Nephron progenitor cell (in vitro differentiated cells): ENCODE results near the gene ARRB1.
A peak's percentile ranks its signal among the peaks of the same experiment; 100 is the strongest.

ENCODE experiments used
- DNase-seq: peaks from one replicate; pipeline ENCODE4 v3.0.0; 2021
- H3K27ac Mint-ChIP-seq: 2 replicates; pipeline ENCODE4 v1.8.0; 2021; ENCODE audit warnings: mild to moderate bottlenecking, moderate library complexity, mixed read lengths
- H3K27me3 Mint-ChIP-seq: 2 replicates; pipeline ENCODE4 v1.8.0; 2021; ENCODE audit warnings: mild to moderate bottlenecking, low read depth, mixed read lengths; ENCODE audit not compliant: poor library complexity
- H3K36me3 Mint-ChIP-seq: 2 replicates; pipeline ENCODE4 v1.8.0; 2021; ENCODE audit warnings: low read depth, mixed read lengths
- H3K4me1 Mint-ChIP-seq: 2 replicates; pipeline ENCODE4 v1.8.0; 2021; ENCODE audit warnings: mixed read lengths
- H3K4me3 Mint-ChIP-seq: 2 replicates; pipeline ENCODE4 v1.8.0; 2021; ENCODE audit warnings: mild to moderate bottlenecking, moderate library complexity, mixed read lengths
- H3K9me3 Mint-ChIP-seq: 2 replicates; pipeline ENCODE4 v1.8.0; 2021; ENCODE audit warnings: mild to moderate bottlenecking, moderate library complexity, mixed read lengths
- TF ChIP-seq, protein P1 (sequence below): fragments of 200-600 bp; sonication (generic); IDR thresholded peaks from 2 replicates; pipeline ENCODE4 v1.5.0; 2021; ENCODE audit warnings: antibody characterized with exemption

Gene ARRB1

DNA sequence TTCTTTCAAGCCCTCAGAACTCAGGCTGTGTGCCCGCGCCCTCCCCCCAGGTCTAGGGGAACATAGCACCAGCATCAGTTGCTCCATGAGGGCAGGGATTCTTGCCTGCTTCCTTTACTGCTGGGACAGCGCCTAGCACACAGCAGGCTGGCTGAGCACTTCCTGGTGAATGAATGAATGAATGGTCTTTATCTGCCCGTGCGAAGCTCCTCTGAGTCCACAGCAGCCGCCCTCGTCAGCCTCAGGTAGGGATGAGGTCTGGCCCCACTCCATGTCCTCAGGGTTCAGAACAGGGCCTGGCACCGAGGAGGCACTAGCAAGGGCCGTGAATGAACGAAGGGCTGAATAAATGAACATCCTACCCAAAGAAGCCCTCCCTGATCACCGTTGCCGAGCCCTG, 27.3 kb downstream of the ARRB1 start:
- Mint-ChIP-seq H3K9me3 (no peaks in the 10 kb centered on the region), H3K36me3 (no peaks in the 10 kb centered on the region), H3K4me3 (no peak overlapping the region), H3K27me3 (peaks cover 3% of the 10 kb centered on the region), H3K27ac (no peak overlapping the region), H3K4me1 (peaks cover 26% of the 10 kb centered on the region)
- DNase-seq = no peak
- TF ChIP-seq, protein P1, sequence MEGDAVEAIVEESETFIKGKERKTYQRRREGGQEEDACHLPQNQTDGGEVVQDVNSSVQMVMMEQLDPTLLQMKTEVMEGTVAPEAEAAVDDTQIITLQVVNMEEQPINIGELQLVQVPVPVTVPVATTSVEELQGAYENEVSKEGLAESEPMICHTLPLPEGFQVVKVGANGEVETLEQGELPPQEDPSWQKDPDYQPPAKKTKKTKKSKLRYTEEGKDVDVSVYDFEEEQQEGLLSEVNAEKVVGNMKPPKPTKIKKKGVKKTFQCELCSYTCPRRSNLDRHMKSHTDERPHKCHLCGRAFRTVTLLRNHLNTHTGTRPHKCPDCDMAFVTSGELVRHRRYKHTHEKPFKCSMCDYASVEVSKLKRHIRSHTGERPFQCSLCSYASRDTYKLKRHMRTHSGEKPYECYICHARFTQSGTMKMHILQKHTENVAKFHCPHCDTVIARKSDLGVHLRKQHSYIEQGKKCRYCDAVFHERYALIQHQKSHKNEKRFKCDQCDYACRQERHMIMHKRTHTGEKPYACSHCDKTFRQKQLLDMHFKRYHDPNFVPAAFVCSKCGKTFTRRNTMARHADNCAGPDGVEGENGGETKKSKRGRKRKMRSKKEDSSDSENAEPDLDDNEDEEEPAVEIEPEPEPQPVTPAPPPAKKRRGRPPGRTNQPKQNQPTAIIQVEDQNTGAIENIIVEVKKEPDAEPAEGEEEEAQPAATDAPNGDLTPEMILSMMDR = no peak

DNA sequence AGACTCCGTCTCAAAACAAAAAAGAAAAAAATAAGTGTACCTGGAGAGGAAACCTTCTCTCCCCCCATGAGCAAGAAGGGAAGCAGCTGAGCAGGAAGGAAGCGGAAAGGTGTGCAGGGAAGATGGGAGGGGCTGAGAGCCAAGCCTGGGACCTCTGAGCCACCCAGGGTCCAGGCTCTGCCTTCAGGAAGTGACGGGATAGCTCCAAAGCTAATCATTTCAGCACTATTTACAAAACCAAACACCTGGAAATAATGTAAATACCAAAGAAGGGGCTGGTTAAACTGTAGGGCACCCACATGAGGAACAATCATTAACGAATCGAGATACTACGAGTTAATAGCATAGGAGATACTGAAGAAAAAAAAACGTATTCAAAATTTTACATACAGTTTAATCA, 27.9 kb downstream of the ARRB1 start:
- H3K4me3 Mint-ChIP-seq = no peak overlapping the region
- H3K36me3 Mint-ChIP-seq = no peaks in the 10 kb centered on the region
- H3K9me3 Mint-ChIP-seq = no peaks in the 10 kb centered on the region
- H3K27ac Mint-ChIP-seq = no peak overlapping the region
- TF ChIP-seq, protein P1 = no peak
- peaks cover 20% of the 10 kb centered on the region for H3K4me1 Mint-ChIP-seq
- peaks cover 3% of the 10 kb centered on the region for H3K27me3 Mint-ChIP-seq
- DNase-seq = no peak

DNA sequence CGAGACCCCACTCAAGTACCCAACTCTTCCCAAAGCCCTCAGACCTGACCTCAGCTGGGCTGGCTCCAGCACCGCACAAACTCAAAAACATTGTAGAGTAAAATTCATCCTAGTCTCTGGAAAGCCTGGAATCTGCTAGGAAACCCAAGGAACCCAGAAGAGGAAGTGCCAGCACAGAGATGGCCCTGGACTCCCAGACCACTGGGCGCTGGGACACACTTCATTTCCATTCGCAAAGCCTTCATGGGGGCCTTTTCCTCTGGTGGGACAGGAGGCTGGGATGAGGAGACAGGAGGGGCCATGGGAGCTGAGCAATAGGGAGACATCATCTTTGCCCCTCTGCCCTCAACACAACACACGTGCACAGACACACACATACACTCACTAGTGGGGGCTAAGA, 30.8 kb downstream of the ARRB1 start:
- TF ChIP-seq, protein P1 = no peak
- Mint-ChIP-seq H3K36me3 (no peaks in the 10 kb centered on the region), H3K9me3 (no peaks in the 10 kb centered on the region), H3K4me1 (peaks cover 14% of the 10 kb centered on the region), H3K27ac (no peak overlapping the region), H3K4me3 (no peak overlapping the region), H3K27me3 (peaks cover 11% of the 10 kb centered on the region)
- DNase-seq = no peak

DNA sequence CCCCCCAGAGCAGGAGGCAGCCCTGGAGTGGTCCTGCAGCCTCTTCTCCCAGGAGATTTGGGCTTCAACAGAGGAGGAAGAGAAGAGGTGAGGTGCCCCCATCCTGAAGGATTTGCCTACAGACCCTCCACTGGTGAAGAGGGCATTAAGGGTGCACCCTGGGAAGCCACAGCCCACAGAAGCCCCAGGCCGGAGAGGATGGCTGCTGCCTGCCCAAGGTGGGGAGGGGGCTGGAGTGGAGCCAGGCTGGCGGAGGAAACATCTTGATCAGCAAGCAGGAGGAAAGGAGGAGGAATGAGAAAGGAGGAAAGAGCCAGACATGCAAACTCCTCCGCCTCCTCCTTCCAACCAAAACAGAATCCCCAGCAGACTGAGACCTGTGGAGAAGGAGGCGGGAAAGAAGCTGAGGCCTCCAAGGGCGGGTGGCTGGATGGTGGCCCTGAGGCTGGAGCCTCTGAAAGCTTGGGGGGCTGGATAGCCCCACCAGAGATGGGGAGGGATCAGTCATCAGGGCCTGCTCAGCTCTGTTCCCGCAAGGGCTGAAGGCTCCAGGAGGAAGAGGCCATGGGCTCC, 31.3 kb downstream of the ARRB1 start:
- no peak for DNase-seq
- Mint-ChIP-seq H3K27me3 (peaks cover 11% of the 10 kb centered on the region), H3K27ac (peak overlapping the region; percentile 66), H3K4me3 (no peak overlapping the region), H3K4me1 (peaks cover 14% of the 10 kb centered on the region), H3K36me3 (no peaks in the 10 kb centered on the region), H3K9me3 (no peaks in the 10 kb centered on the region)
- TF ChIP-seq, protein P1 = no peak

DNA sequence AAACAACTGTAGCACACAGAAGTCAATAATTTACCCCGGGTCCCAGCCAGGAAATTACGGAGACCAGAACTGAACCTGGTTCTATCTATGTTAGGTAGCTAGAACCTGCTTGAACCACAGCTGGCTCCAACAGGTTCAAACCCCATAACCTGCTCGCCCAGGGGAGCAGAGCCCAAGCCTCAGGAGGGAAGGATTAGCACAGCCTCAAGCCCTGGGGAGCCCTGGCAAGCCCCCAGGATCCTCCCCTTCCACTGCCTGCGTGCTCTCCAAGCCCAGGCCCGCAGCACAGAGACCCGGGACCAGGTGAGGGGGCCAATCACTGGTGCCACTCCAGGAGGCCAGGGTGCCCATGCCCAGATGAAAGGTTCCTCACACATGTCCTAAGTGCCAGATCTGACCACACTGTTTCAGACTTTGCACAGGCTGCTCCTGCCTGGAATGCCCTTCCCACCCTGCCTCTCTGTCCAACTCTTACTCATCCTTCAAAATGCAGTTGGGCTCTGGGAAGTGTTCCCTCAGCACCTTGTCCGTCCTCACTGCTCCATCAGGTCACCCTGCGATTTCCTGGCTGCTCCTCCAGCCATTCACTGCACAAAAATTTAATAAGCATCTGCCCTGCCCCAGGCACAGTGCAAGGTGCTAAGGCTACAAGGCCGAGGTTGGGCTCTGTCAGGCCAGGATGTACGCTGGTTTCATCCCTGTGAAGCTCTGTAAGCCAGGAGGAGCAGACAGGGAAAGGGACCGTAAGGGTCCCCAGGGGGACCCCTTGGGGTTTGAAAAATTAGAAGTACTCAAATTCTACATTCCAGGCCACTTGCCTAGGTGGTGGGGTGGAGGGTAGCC, 32.2 kb downstream of the ARRB1 start:
- no peaks in the 10 kb centered on the region for H3K36me3 Mint-ChIP-seq
- peaks cover 14% of the 10 kb centered on the region for H3K4me1 Mint-ChIP-seq
- TF ChIP-seq, protein P1 = no peak
- H3K9me3 Mint-ChIP-seq = no peaks in the 10 kb centered on the region
- no peak for DNase-seq
- no peak overlapping the region for H3K4me3 Mint-ChIP-seq
- no peak overlapping the region for H3K27ac Mint-ChIP-seq
- H3K27me3 Mint-ChIP-seq = peaks cover 11% of the 10 kb centered on the region
